Lower leg skin (tissue), 3 donors: ENCODE measurements around the gene ZNF486.

Experiments
- CTCF ChIP-seq, 3 donors: fragments of 450-650 bp; IDR thresholded peaks; one replicate each; pipeline ENCODE4 v1.5.1; 2016; ENCODE audit warnings: antibody characterized with exemption in 3 of 3, mild to moderate bottlenecking in 3 of 3, moderate library complexity in 2 of 3
- POLR2A ChIP-seq, 2 donors: fragments of 450-650 bp; IDR thresholded peaks; one replicate each; pipeline ENCODE4 v1.6.1; 2016 to 2017; ENCODE audit warnings: antibody characterized with exemption in 2 of 2, mild to moderate bottlenecking in 1 of 2, moderate library complexity in 1 of 2

GRCh38 chr19:20197747-20198146 is 30.7 kb downstream of the ZNF486 start:
- TF ChIP-seq CTCF (IDR thresholded peaks at IDR 0.05) (no peak), POLR2A (IDR thresholded peaks at IDR 0.05) (no peak)
